BJ (cell line): Measurements from ENCODE around the gene PRPS1. TPM values are rescaled to one million over a fixed set of nuclear protein-coding genes. Genes with fewer than 3 reads are reported as not detected.
A peak's percentile ranks its signal among the peaks of the same experiment; 100 is the strongest.

Experiments used
- CTCF ChIA-PET: fragments of 350-600 bp; formaldehyde crosslinking; extraction: SDS; loops from one replicate; lab custom pipeline; 2021; ENCODE audit warnings: antibody characterized with exemption, inconsistent platforms; lab: Yijun Ruan, JAX
- POLR2A ChIA-PET: fragments of 300-600 bp; sonication (Branson Sonifier 250); formaldehyde crosslinking; extraction: SDS; loops from one replicate; lab custom pipeline; 2021; ENCODE audit warnings: antibody characterized with exemption; lab: Charles Lee
- DNase-seq: peaks from one replicate; pipeline ENCODE4 v3.0.0-alpha.2; 2011; ENCODE audit warnings: low read depth
- H3K27me3 ChIP-seq: 2 replicates; pipeline ENCODE4 v1.6.0; 2011; ENCODE audit warnings: low read length; ENCODE audit not compliant: control insufficient read depth, insufficient read depth
- H3K36me3 ChIP-seq: 2 replicates; pipeline ENCODE4 v1.5.1; 2011; ENCODE audit warnings: low read length; ENCODE audit not compliant: control insufficient read depth, insufficient read depth
- H3K4me3 ChIP-seq: 2 replicates; pipeline ENCODE4 v1.5.1; 2011; ENCODE audit warnings: low read depth, mild to moderate bottlenecking, control low read depth, low read length
- polyA plus RNA-seq: library from polyadenylated mRNA; depleted of rRNA; stranded (reverse); fragments of >200 nt; gene quantifications from 2 replicates; pipeline ENCODE4 v1.2.3, GENCODE V29; 2011
- TF ChIP-seq, protein P1 (sequence below): IDR thresholded peaks from 2 replicates; pipeline ENCODE4 v1.5.1; 2011; ENCODE audit warnings: low read depth, mild to moderate bottlenecking, control low read depth, inconsistent platforms, low read length, moderate library complexity; ENCODE audit not compliant: insufficient read depth

PRPS1 gene
- polyA plus RNA-seq, 1 experiment = 50.1 TPM

DNA sequence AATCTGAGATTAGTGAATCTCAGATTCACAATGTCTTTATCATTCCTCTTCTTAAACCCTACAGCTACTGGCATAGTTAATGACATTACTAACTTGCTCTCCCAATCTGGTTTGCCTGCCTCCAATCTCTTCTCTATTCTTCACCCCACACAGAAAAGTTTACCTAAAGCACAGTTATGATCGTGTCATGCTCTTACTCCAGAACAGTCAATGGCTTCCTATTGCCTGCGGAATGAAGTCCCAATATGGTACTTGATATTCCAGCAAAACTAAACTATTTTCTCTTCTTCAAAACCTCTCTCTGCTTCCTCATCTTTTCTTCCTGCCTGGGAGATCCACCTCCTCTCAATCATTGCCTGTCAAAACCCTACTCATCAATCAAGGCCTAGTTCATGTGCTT lies 3.4 kb upstream of the PRPS1 start:
- Histone ChIP-seq H3K4me3 (no peak overlapping the region), H3K27me3 (no peaks in the 10 kb centered on the region), H3K36me3 (no peaks in the 10 kb centered on the region)
- DNase-seq = no peak
- ChIA-PET POLR2A (no interaction called here), CTCF (interaction anchor here (0.7 kb wide), 1 partner anchor 111 kb away, joined by 3 read pairs; no protein-coding TSS in a partner anchor)
- TF ChIP-seq, protein P1, sequence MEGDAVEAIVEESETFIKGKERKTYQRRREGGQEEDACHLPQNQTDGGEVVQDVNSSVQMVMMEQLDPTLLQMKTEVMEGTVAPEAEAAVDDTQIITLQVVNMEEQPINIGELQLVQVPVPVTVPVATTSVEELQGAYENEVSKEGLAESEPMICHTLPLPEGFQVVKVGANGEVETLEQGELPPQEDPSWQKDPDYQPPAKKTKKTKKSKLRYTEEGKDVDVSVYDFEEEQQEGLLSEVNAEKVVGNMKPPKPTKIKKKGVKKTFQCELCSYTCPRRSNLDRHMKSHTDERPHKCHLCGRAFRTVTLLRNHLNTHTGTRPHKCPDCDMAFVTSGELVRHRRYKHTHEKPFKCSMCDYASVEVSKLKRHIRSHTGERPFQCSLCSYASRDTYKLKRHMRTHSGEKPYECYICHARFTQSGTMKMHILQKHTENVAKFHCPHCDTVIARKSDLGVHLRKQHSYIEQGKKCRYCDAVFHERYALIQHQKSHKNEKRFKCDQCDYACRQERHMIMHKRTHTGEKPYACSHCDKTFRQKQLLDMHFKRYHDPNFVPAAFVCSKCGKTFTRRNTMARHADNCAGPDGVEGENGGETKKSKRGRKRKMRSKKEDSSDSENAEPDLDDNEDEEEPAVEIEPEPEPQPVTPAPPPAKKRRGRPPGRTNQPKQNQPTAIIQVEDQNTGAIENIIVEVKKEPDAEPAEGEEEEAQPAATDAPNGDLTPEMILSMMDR = no peak

DNA sequence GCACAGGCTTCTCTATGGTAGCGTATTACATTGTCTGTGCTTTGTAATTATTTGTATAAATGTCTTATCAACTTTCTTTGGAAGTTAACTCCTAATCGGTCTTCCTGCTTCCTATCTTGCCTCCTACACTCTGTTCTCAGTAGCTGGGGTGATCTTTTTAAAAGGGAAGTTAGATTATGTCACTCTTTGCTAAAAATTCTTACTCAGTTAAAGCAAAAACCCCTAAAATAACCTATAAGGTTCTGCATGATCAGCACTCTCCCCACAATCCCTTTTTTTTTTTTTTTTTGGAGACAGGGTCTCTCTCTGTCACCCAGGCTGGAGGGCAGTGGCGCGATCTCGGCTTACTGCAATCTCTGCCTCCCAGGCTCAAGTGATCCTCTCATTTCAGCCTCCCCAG lies 2.6 kb upstream of the PRPS1 start:
- TF ChIP-seq, protein P1 = no peak
- CTCF ChIA-PET = interaction anchor here (0.7 kb wide), 1 partner anchor 110 kb away, joined by 3 read pairs; no protein-coding TSS in a partner anchor
- POLR2A ChIA-PET = no interaction called here

DNA sequence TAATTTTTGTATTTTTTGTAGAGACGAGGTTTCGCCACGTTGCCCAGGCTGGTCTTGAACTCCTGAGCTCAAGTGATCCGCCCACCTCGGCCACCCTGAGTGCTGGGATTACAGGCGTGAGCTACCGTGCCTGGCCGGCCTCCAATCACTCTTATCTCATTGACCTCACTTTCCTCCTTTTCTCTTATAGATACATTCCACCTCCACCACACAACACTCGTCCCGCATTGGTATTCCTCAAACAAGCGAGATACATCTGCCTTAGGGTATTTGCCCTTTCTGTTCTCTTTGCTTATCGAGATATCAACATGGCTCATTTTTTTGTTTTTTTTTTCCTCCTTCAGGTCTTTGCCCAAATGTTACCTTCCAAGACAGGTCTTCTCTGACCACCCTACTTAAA lies 1.8 kb upstream of the PRPS1 start:
- ChIA-PET POLR2A (no interaction called here), CTCF (no interaction called here)
- no peak for DNase-seq
- H3K36me3 ChIP-seq = no peaks in the 10 kb centered on the region
- TF ChIP-seq, protein P1 = no peak
- H3K27me3 ChIP-seq = no peaks in the 10 kb centered on the region
- no peak overlapping the region for H3K4me3 ChIP-seq

More for the DNA sequence above, 2.6 kb upstream of the PRPS1 start:
- H3K4me3 ChIP-seq = no peak overlapping the region
- no peaks in the 10 kb centered on the region for H3K27me3 ChIP-seq
- H3K36me3 ChIP-seq = no peaks in the 10 kb centered on the region
- DNase-seq = no peak

DNA sequence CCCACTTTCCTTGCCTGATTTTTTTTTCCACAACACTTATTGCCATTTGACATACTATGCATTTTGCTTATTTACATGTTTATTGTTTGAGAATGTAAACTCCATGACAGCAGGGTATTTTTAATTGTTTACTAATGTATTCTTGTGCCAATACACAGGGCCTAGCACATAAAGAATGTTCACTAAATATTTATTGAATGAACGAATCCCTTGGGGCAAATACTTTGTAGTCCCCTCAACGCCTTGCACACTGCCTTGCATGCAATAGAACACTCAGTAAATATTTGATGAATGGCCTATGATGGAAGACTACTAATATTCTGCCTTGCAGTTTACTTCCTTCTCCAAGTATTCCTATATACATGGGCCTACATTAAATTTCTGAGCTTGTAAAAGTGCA lies 1.4 kb upstream of the PRPS1 start:
- ChIA-PET CTCF (no interaction called here), POLR2A (no interaction called here)
- no peak overlapping the region for H3K4me3 ChIP-seq
- H3K27me3 ChIP-seq = no peaks in the 10 kb centered on the region
- TF ChIP-seq, protein P1 = no peak
- H3K36me3 ChIP-seq = no peaks in the 10 kb centered on the region
- DNase-seq = no peak

DNA sequence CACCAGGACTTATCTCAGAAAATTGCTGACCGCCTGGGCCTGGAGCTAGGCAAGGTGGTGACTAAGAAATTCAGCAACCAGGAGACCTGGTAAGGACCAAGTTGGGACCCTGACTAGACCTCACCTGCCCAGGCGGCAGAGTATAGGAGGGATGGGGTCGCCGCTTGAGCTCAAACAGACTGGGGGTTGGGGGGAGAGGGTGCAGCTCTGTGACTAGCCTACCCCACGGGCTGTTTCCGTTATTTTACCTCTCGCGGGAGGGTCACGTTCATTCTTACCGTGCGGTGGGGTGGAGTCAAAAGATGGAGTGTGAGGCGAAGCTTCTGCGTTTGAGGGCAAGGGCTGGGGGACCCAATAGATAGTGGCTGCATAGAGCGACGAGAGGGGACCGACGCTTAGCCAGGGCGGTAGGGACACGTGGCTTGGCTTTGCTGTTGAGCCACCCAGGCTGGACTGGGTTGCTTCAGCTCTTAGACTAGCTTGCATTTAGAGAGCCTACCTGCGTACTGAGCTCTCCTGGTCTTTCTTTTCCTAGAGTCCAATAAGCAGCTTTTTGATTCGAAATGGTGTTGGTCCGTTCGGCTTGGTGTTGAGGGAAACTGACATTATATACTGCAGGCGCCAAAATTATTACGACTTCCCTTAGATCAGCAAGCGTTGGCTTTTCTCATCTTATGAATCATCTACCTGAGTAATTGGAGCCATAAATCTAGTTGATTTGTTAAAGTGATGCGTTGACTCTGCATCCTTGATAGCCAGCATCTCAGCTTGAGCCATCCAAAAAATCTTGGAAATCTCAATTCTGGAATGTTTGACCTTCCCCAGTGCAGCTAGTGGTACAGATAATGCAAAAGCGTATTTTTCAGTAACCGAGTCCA lies 591 bp downstream of the PRPS1 start:
- TF ChIP-seq, protein P1 = no peak
- peak overlapping the region; percentile 56 for H3K4me3 ChIP-seq
- POLR2A ChIA-PET = no interaction called here
- CTCF ChIA-PET = interaction anchor here (0.6 to 1.7 kb wide), 6 partner anchors 20 to 147 kb away, joined by 3 to 5 read pairs (median 4); partner anchors contain the start of gene TSC22D3
- no peaks in the 10 kb centered on the region for H3K36me3 ChIP-seq
- H3K27me3 ChIP-seq = no peaks in the 10 kb centered on the region
- DNase-seq = no peak
